ENCODE data around the gene TBCD. TPM values are rescaled to one million over a fixed set of nuclear protein-coding genes. Genes with fewer than 3 reads are reported as not detected.

The TBCD gene
- total RNA-seq, 1 experiment from 2014 or later = 129 TPM

GRCh38 chr17:82716203-82717010, 35.5 kb upstream of the TBCD start, which contains the start of gene FN3KRP:
Gene FN3KRP, plus strand, starts transcription at chr17:82716706. Its CDS starts 50 bp downstream, at chr17:82716756.
- Histone ChIP-seq H2BK5ac (ENCODE audit: insufficient read length, low read length) (no peak within 1 kb of the TSS), H3K27ac (ENCODE audit: insufficient read length, low read depth, low read length) (no peak within 1 kb of the TSS), H3K4ac (ENCODE audit: low read depth, low read length) (no peak within 1 kb of the TSS), H2BK20ac (ENCODE audit: low read depth, low read length, poor library complexity, severe bottlenecking) (no peak within 1 kb of the TSS), H2BK12ac (ENCODE audit: insufficient read length, low read depth, low read length) (no peak within 1 kb of the TSS), H3K27me3 (ENCODE audit: insufficient read depth, low read length) (no peaks in the 10 kb centered on the region; the same call in none of the 2 replicates), H2AK5ac (ENCODE audit: insufficient read length, low read length) (no peak within 1 kb of the TSS), H3T11ph (ENCODE audit: low read length) (no peak within 1 kb of the TSS), H3K23ac (ENCODE audit: insufficient read length, low read depth, low read length) (no peak within 1 kb of the TSS), H3K79me1 (ENCODE audit: insufficient read depth, low read depth, low read length, poor library complexity, severe bottlenecking) (no peaks in the 10 kb centered on the region), H3K18ac (ENCODE audit: insufficient read length, low read depth, low read length) (no peak within 1 kb of the TSS), H4K5ac (ENCODE audit: insufficient read length, low read depth, low read length) (no peak within 1 kb of the TSS), H2BK15ac (ENCODE audit: low read depth, low read length) (no peak within 1 kb of the TSS), H3K23me2 (ENCODE audit: insufficient read length, low read depth, low read length, poor library complexity, severe bottlenecking) (peaks cover 14% of the 10 kb centered on the region), H3K4me1 (ENCODE audit: insufficient read depth, low read length) (no peaks in the 10 kb centered on the region), H4K20me1 (ENCODE audit: control insufficient read depth, insufficient read depth, insufficient read length) (no peaks in the 10 kb centered on the region), H3K9me3 (ENCODE audit: control insufficient read depth, low read depth, low read length) (no peaks in the 10 kb centered on the region), H3K79me2 (ENCODE audit: insufficient read depth, low read length) (no peaks in the 10 kb centered on the region), H4K8ac (replicated peaks; ENCODE audit: insufficient read length, low read depth, low read length) (no peak within 1 kb of the TSS), H3K4me2 (ENCODE audit: insufficient read depth, insufficient read length, low read length) (peak within 1 kb of the TSS; percentile 73), H3K9ac (ENCODE audit: extremely low read depth, insufficient read length, low read length) (peak within 1 kb of the TSS; percentile 82), H3K14ac (ENCODE audit: insufficient read depth, low read length) (no peak within 1 kb of the TSS; the same call in 1 of the 2 replicates), H2BK120ac (ENCODE audit: low read depth, low read length, poor library complexity, severe bottlenecking) (no peak within 1 kb of the TSS), H3K56ac (ENCODE audit: insufficient read length, low read depth, low read length) (no peak within 1 kb of the TSS), H4K91ac (ENCODE audit: insufficient read length, low read depth, low read length) (no peak within 1 kb of the TSS), H2AFZ (ENCODE audit: low read length) (peak within 1 kb of the TSS; percentile 88)
- peaks cover 19% of the 10 kb centered on the region for H3K27me3 Mint-ChIP-seq (ENCODE audit: low read depth)
- WGBS (ENCODE audit: extremely low coverage, insufficient read length, low lambda C conversion rate) = no CpG with 5 or more reads among the region's 75 CpGs
- TF ChIP-seq, protein P1, sequence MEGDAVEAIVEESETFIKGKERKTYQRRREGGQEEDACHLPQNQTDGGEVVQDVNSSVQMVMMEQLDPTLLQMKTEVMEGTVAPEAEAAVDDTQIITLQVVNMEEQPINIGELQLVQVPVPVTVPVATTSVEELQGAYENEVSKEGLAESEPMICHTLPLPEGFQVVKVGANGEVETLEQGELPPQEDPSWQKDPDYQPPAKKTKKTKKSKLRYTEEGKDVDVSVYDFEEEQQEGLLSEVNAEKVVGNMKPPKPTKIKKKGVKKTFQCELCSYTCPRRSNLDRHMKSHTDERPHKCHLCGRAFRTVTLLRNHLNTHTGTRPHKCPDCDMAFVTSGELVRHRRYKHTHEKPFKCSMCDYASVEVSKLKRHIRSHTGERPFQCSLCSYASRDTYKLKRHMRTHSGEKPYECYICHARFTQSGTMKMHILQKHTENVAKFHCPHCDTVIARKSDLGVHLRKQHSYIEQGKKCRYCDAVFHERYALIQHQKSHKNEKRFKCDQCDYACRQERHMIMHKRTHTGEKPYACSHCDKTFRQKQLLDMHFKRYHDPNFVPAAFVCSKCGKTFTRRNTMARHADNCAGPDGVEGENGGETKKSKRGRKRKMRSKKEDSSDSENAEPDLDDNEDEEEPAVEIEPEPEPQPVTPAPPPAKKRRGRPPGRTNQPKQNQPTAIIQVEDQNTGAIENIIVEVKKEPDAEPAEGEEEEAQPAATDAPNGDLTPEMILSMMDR (conservative IDR thresholded peaks at IDR 0.05) = no peak
- no peaks in the 10 kb centered on the region for H3K9me3 Mint-ChIP-seq
- peak within 1 kb of the TSS; percentile 95 to 98 for H3K4me3 Mint-ChIP-seq
- peaks cover 11% of the 10 kb centered on the region in 2 experiments for H3K4me1 Mint-ChIP-seq
- peaks cover 0 to 24% (median 24%) of the 10 kb centered on the region in 3 experiments; a peak in 6 of 7 replicates for H3K36me3 Mint-ChIP-seq (ENCODE audit: insufficient read depth in 1 of 3, low read depth in 3 of 3)
- H3K27ac Mint-ChIP-seq = peak within 1 kb of the TSS in 1 of 3 experiments; percentile 92; a peak in 3 of 7 replicates
- DNase-seq = peak; percentile 98
